Kidney epithelial cell (primary cell): ENCODE data around the gene APLP1. TPM values are rescaled to one million over a fixed set of nuclear protein-coding genes. Genes with fewer than 3 reads are reported as not detected.
A peak's percentile ranks its signal among the peaks of the same experiment; 100 is the strongest.
"Not testable (repeated sequence)": the region's sequence is repeated elsewhere in the genome, so short reads cannot be mapped to it uniquely, and the experiment has no call there.

Source experiments
- DNase-seq: peaks from one replicate; pipeline ENCODE4 v3.0.0-alpha.2; 2010; ENCODE audit warnings: low read depth
- H3K27me3 ChIP-seq: 2 replicates; pipeline ENCODE4 v1.6.0; 2011; ENCODE audit warnings: low read length; ENCODE audit not compliant: control insufficient read depth, insufficient read depth
- H3K36me3 ChIP-seq: 2 replicates; pipeline ENCODE4 v1.5.1; 2011; ENCODE audit warnings: low read length; ENCODE audit not compliant: control insufficient read depth, insufficient read depth
- H3K4me3 ChIP-seq: 2 replicates; pipeline ENCODE4 v1.5.1; 2011; ENCODE audit warnings: low read depth, mild to moderate bottlenecking, control low read depth, low read length
- total RNA-seq: library from RNA; depleted of rRNA; stranded (reverse); fragments of >200 nt; gene quantifications from 2 replicates; pipeline ENCODE4 v1.2.3, GENCODE V29; 2015
- TF ChIP-seq, protein P1 (sequence below): IDR thresholded peaks from 2 replicates; pipeline ENCODE4 v1.5.1; 2011; ENCODE audit warnings: mild to moderate bottlenecking, moderate library complexity, low read length, control low read depth, inconsistent platforms; ENCODE audit not compliant: insufficient read depth, poor library complexity, severe bottlenecking

Gene APLP1
- total RNA-seq, 1 donor from 2014 or later = 9.3 TPM

DNA sequence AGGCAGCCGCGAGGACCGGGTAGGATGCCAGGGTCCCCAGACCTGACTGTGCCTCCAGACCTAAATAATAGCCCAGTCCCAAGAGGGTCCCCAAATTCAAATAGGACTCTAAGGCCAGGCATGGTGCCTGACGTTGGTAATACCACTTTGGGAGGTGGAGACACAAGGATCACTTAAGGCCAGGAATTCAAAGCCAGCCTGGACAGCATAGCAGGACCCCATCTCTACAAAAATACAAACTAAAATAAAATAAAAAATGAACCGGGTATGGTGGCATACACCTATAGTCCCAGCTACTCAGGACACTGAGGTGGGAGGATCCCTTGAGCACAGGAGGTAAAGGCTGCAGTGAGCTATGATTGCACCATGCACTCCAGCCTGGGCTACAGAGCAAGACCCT is 5.4 kb upstream of the APLP1 start:
- H3K27me3 ChIP-seq = peaks cover 50% of the 10 kb centered on the region
- H3K4me3 ChIP-seq = no peak overlapping the region
- no peak for DNase-seq
- no peaks in the 10 kb centered on the region for H3K36me3 ChIP-seq
- TF ChIP-seq, protein P1, sequence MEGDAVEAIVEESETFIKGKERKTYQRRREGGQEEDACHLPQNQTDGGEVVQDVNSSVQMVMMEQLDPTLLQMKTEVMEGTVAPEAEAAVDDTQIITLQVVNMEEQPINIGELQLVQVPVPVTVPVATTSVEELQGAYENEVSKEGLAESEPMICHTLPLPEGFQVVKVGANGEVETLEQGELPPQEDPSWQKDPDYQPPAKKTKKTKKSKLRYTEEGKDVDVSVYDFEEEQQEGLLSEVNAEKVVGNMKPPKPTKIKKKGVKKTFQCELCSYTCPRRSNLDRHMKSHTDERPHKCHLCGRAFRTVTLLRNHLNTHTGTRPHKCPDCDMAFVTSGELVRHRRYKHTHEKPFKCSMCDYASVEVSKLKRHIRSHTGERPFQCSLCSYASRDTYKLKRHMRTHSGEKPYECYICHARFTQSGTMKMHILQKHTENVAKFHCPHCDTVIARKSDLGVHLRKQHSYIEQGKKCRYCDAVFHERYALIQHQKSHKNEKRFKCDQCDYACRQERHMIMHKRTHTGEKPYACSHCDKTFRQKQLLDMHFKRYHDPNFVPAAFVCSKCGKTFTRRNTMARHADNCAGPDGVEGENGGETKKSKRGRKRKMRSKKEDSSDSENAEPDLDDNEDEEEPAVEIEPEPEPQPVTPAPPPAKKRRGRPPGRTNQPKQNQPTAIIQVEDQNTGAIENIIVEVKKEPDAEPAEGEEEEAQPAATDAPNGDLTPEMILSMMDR = no peak

- TF ChIP-seq, protein P1 = no peak
- peaks cover 27% of the 10 kb centered on the region for H3K27me3 ChIP-seq
- peak overlapping the region; percentile 33 for H3K4me3 ChIP-seq
- no peak for DNase-seq
- H3K36me3 ChIP-seq = no peaks in the 10 kb centered on the region
These were observed 501 bp downstream of the APLP1 start for GRCh38 chr19:35868823-35869326.

DNA sequence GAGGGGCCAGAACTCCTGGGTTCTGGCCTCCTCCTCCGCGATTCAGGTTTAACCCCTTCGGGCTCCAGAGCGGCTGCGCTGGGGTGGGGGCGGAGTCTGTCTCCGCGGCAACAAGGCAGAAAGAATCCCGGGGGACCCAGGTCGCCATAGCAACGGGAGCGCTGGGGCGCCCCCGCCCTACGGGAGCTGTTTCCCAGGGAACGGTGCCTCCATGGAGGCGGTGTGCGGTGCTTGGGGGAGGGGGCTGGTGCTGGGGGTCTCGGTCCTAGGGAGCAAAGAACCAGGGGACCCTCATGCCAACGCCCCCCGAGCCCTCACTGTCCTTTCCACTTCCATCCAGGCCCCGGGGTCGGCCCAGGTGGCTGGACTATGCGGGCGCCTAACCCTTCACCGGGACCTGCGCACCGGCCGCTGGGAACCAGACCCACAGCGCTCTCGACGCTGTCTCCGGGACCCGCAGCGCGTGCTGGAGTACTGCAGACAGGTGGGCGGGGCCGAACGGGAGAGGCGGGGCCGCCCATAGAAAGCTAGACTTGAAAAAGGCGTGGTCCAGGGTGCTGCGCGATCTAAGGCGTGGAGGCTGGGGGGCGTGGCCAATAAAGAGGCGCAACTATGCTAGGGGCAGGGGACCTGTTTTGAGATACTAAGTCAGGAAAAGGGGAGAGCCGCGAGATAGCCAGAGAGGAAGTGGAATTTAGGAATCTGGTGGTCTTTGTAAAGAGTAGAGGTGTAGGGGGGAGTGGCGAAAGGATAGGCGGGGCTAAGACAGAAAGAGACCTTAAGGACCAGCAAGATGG is 1.2 kb downstream of the APLP1 start:
- Histone ChIP-seq H3K4me3 (peak overlapping the region; percentile 33), H3K36me3 (no peaks in the 10 kb centered on the region), H3K27me3 (peaks cover 27% of the 10 kb centered on the region)
- TF ChIP-seq, protein P1 = no peak
- peak; percentile 16 for DNase-seq

- peaks cover 27% of the 10 kb centered on the region for H3K27me3 ChIP-seq
- H3K36me3 ChIP-seq, H3K4me3 ChIP-seq, DNase-seq: not testable (repeated sequence)
These were observed 1.9 kb downstream of the APLP1 start for GRCh38 chr19:35870124-35870736.

DNA sequence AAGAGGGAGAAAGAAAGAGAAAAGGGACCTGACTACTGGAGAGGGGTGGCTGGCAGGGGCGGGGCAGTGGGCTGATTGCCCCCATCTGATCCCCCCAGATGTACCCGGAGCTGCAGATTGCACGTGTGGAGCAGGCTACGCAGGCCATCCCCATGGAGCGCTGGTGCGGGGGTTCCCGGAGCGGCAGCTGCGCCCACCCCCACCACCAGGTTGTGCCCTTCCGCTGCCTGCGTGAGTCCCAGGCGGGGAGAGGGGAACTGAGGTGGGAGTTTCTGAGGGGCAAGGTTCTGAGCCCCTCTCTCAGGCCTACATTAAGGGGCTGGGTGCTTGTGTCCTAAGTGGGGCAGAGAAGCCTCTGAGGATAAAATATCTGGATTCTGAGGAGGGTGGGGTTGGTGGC is 2.4 kb downstream of the APLP1 start:
- no peak for DNase-seq
- Histone ChIP-seq H3K27me3 (peaks cover 27% of the 10 kb centered on the region), H3K36me3 (no peaks in the 10 kb centered on the region), H3K4me3 (no peak overlapping the region)
- TF ChIP-seq, protein P1 = no peak

GRCh38 chr19:35871611-35872010 is 3.2 kb downstream of the APLP1 start:
- DNase-seq = no peak
- TF ChIP-seq, protein P1 = no peak
- no peaks in the 10 kb centered on the region for H3K36me3 ChIP-seq
- no peak overlapping the region for H3K4me3 ChIP-seq
- peaks cover 25% of the 10 kb centered on the region for H3K27me3 ChIP-seq
